ENCODE results near the gene CT45A5.
"Not testable (repeated sequence)": the region's sequence is repeated elsewhere in the genome, so short reads cannot be mapped to it uniquely, and the experiment has no call there.

CT45A5 gene, protein sequence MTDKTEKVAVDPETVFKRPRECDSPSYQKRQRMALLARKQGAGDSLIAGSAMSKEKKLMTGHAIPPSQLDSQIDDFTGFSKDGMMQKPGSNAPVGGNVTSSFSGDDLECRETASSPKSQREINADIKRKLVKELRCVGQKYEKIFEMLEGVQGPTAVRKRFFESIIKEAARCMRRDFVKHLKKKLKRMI

DNA sequence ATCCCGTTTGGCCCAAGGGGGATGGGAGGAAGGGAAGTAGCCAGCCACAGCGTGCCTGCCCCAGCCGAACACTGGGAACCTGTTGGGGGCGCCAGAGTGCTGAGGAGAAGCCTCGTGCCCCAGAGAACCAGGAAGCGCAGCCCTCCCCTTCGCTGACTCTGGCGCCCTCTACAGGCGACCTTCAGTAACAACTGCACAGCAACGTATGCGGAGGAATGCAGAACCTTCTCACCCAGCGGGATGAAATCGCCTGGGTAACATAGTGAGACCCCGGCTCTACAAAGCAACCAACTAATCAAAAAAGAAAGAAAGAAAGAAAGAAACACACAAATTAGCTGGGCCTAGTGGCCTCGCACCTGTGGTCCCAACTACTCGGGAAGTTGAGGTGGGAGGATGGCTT is at the start of gene CT45A5:
CT45A5 (minus strand) TSS at position 101 of the 400 bp plus-strand sequence. CDS start 3,774 bp downstream, outside the sequence.
- DNase-seq (ENCODE audit: low read depth in 2 of 2), result not testable (repeated sequence)

DNA sequence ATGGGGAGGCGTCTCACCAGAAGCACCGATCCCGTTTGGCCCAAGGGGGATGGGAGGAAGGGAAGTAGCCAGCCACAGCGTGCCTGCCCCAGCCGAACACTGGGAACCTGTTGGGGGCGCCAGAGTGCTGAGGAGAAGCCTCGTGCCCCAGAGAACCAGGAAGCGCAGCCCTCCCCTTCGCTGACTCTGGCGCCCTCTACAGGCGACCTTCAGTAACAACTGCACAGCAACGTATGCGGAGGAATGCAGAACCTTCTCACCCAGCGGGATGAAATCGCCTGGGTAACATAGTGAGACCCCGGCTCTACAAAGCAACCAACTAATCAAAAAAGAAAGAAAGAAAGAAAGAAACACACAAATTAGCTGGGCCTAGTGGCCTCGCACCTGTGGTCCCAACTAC is 34.6 kb upstream of the CT45A5 start, which contains the start of gene CT45A2:
CT45A2 (minus strand) TSS at position 101 of the 400 bp plus-strand sequence. CDS start 3,747 bp downstream, outside the sequence.
- not testable (repeated sequence) for DNase-seq (ENCODE audit: low read depth in 2 of 2)

DNA sequence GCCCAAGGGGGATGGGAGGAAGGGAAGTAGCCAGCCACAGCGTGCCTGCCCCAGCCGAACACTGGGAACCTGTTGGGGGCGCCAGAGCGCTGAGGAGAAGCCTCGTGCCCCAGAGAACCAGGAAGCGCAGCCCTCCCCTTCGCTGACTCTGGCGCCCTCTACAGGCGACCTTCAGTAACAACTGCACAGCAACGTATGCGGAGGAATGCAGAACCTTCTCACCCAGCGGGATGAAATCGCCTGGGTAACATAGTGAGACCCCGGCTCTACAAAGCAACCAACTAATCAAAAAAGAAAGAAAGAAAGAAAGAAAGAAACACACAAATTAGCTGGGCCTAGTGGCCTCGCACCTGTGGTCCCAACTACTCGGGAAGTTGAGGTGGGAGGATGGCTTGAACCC is 17.4 kb upstream of the CT45A5 start, which contains the start of gene CT45A6:
CT45A6 (minus strand) TSS at position 101 of the 400 bp plus-strand sequence. CDS start 3,794 bp downstream, outside the sequence.
- not testable (repeated sequence) for DNase-seq (ENCODE audit: low read depth in 2 of 2)

DNA sequence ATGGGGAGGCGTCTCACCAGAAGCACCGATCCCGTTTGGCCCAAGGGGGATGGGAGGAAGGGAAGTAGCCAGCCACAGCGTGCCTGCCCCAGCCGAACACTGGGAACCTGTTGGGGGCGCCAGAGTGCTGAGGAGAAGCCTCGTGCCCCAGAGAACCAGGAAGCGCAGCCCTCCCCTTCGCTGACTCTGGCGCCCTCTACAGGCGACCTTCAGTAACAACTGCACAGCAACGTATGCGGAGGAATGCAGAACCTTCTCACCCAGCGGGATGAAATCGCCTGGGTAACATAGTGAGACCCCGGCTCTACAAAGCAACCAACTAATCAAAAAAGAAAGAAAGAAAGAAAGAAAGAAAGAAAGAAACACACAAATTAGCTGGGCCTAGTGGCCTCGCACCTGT is 17.2 kb downstream of the CT45A5 start, which contains the start of gene CT45A3:
CT45A3 (minus strand) TSS at position 101 of the 400 bp plus-strand sequence. CDS start 3,747 bp downstream, outside the sequence.
- DNase-seq (ENCODE audit: low read depth in 2 of 2), result not testable (repeated sequence)

DNA sequence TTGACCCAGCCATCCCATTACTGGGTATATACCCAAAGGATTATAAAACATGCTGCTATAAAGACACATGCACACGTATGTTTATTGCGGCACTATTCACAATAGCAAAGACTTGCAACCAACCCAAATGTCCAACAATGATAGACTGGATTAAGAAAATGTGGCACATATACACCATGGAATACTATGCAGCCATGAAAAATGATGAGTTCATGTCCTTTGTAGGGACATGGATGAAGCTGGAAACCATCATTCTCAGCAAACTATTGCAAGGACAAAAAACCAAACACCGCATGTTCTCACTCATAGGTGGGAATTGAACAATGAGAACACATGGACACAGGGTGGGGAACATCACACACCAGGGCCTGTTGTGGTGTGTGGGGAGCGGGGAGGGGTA is 40.6 kb downstream of the CT45A5 start:
- DNase-seq (ENCODE audit: low read depth in 2 of 2), result not testable (repeated sequence)

DNA sequence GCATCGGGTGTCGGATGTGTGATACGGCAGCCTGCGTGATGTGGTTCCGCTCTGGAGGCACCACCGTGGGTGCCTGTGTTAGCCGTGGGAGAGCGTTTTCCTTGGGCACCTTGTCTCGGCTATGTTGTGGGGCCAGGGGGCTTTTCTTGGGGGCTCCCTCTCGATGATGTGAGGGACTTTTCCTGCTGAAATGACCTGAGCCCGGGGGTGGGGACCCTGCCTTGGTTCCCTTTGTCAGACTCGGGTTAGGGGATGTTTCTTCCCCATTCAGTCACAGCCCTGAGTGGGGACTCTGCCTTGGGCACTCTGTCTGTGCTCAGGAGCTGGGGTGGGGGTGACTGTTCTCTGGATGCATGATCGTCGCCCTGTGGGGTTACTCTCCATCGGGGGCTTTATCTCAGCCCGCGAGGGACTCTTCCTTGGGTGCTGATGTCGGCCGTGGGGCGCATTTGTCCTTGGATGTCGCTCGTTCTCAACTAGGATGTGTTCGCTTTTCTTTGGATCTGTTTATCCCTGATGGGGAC is 44.0 kb downstream of the CT45A5 start:
- DNase-seq (ENCODE audit: low read depth in 2 of 2), result no peak

DNA sequence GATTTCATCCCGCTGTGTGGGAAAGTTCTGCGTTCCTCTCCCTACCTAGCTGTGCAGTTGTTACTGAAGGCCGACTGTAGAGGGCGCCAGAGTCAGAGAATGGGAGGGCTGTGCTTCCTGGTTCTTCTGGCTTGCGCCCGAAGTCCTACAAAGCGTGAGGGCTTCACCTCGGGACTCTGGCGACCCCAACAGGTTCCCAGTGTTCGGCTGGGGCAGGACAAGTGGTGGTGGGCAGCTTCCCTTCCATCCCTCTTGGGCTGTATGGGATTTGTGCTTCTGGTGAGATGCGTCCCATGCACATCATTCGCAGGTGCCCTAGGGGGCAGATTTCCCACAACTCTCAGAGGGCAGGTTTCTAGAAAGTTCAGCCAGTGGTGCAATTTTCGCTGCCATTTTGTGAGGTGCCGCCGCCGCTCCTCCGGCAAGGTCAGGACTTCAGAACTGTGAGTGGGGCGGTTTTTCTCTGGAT is 44.6 kb downstream of the CT45A5 start:
- no peak for DNase-seq (ENCODE audit: low read depth in 2 of 2)

DNA sequence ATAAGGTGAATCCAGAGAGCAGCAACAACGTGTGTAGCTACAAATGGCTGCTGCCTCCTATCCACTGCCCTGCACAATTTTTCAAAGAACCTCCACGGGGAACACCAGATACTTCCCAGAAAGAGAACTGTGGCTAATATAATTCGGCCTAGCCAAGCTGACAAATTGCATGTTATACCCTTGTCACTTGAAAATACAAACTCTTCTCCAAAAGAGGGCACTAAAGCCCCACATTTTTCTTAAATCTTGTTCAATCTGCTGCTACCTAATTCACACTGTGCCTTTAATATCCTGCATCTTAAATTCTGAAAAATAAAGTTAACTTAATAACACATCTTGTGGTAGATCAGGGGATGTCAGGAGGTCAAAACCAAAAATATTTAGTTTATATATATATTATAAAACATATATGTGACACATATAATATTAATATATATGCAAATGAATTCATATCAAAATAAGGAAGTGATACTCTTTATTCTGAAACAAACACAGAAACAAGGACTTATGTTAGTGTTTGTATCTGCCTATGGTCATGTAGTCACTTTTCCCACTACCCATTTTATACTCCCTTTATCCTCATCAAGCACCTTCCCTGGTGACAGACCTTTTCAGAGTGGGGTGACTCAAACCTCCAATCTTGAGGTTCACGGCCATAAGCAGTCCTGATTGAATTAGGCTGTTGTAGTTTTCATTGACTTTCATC is 47.8 kb downstream of the CT45A5 start:
- DNase-seq (ENCODE audit: low read depth in 2 of 2), result no peak

DNA sequence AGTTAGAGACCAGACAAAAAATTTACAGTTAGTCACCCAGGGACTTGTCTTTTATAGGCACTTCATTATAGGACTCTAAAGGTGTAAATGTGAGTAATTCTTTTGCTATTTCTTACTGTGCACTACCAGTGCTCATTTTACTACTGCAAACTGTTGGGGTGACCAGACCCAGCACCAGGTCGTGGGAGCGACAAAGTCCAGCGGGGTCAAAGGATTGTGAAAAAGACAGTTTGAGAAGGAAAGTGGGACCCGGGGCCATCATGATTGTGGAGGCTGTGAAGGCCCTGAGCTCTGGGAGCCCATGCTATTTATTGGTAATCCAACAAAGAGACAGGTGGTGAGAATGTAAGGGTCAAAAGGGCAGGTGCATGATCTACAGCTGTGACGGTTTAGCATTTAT is 50.6 kb downstream of the CT45A5 start:
- DNase-seq (ENCODE audit: low read depth in 2 of 2), result not testable (repeated sequence)
